Lung (tissue), 12 donors: ENCODE measurements around the gene NFX1. TPM values are rescaled to one million over a fixed set of nuclear protein-coding genes. Genes with fewer than 3 reads are reported as not detected.
"Not testable (repeated sequence)": the region's sequence is repeated elsewhere in the genome, so short reads cannot be mapped to it uniquely, and the experiment has no call there.

Source experiments
- ATAC-seq: fragments of 200-7000 bp; cut with Tn5 transposase; one replicate; pipeline ENCODE4 v1.9.1; 2020; ENCODE audit warnings: moderate number of reproducible peaks; ENCODE audit not compliant: insufficient read depth, low FRiP score
- DNase-seq, 3 donors: peaks; one replicate each; pipeline ENCODE4 v3.0.0-alpha.2; 2013 to 2017
- H3K27ac ChIP-seq, 2 donors: one replicate each; pipeline ENCODE4 v1.5.1; 2013; ENCODE audit warnings: mild to moderate bottlenecking in 2 of 2, moderate library complexity in 2 of 2, control low read depth in 1 of 2, inconsistent platforms in 1 of 2, low read depth in 1 of 2, low read length in 1 of 2
- H3K27me3 ChIP-seq, 3 donors: one replicate each; pipeline ENCODE4 v1.5.1; 2013; ENCODE audit warnings: low read length in 2 of 3; ENCODE audit not compliant: control insufficient read depth in 3 of 3, insufficient read depth in 3 of 3
- H3K36me3 ChIP-seq, 4 donors: one replicate each; pipeline ENCODE4 v1.5.1; 2013; ENCODE audit warnings: low read length in 4 of 4, mild to moderate bottlenecking in 1 of 4, moderate library complexity in 1 of 4; ENCODE audit not compliant: control insufficient read depth in 4 of 4, insufficient read depth in 4 of 4
- H3K4me1 ChIP-seq, 5 donors: one replicate each; pipeline ENCODE4 v1.5.1; 2013; ENCODE audit warnings: low read length in 5 of 5, mild to moderate bottlenecking in 2 of 5, moderate library complexity in 1 of 5; ENCODE audit not compliant: control insufficient read depth in 5 of 5, insufficient read depth in 5 of 5
- H3K4me3 ChIP-seq: one replicate; pipeline ENCODE4 v1.5.1; 2013; ENCODE audit warnings: mild to moderate bottlenecking, control low read depth, moderate library complexity
- H3K9ac ChIP-seq, 2 donors: one replicate each; pipeline ENCODE4 v1.5.1; 2013; ENCODE audit warnings: low read length in 2 of 2, control low read depth in 1 of 2; ENCODE audit not compliant: insufficient read depth in 1 of 2
- H3K9me3 ChIP-seq, 4 donors: one replicate each; pipeline ENCODE4 v1.5.1; 2013; ENCODE audit warnings: low read length in 3 of 4, mild to moderate bottlenecking in 1 of 4, moderate library complexity in 1 of 4; ENCODE audit not compliant: control insufficient read depth in 4 of 4, insufficient read depth in 3 of 4
- WGBS, 2 donors: extraction: QIAGEN DNeasy Blood & Tissue Kit; methylation state at CpG; one replicate each; pipeline ENCODE4 v1.1.7; 2013; 5-methylcytosine and 5-hydroxymethylcytosine counted together
- polyA plus RNA-seq, 2 donors: library from polyadenylated mRNA; stranded (reverse); fragments of 200-250 nt; gene quantifications; one replicate each; pipeline ENCODE4 v1.2.1, GENCODE V29; 2013
- total RNA-seq, 2 donors: library from RNA; depleted of rRNA in 1 of 2; stranded (reverse); fragments of >200 nt in 1 of 2; gene quantifications; one replicate each; pipeline ENCODE4 v1.2.1, GENCODE V29; 2014 to 2021
- TF ChIP-seq, protein P1 (sequence below): IDR thresholded peaks from 2 replicates; pipeline ENCODE4 v1.5.1; 2012; ENCODE audit warnings: mild to moderate bottlenecking; ENCODE audit errors: control extremely low read depth, extremely low read depth
- donor health status: control.
- donor health status: control.
- donor health status: Bipolar disorder and iron deficiency.
- donor health status: healthy.
- donor health status: DM: yes; HTN: yes; CAD: no.

The NFX1 gene
- total and polyA plus RNA-seq, 4 donors = 13.1 to 43.4 (median 26.3) TPM

- H3K27ac ChIP-seq, H3K36me3 ChIP-seq, H3K9ac ChIP-seq, DNase-seq, ATAC-seq, H3K9me3 ChIP-seq, H3K4me1 ChIP-seq, H3K4me3 ChIP-seq, H3K27me3 ChIP-seq: not testable (repeated sequence)
- 78 to 88% methylated on average over 11 of the region's 14 CpGs for WGBS, 2 donors
Observed at GRCh38 chr9:33386641-33386996, 96.3 kb downstream of the NFX1 start.

DNA sequence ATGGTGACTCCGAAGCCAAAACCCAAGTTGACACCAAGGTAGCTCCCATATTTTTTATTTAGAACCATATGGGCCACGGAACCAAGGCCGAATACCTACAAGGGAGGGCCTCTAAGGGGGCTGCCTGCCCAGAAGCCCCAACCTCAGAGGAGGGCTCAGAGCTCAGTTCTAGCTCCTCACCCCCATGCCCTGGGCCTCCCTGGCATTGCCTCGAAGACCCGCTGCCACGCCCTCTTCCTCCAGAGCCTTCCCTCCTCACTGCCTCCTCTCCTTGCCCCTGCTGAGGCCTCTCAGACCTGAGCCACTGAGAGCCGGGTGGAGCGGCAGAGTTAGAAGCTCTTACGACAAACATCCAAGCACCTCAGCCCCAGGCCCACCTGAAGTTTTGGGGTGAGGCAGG, 96.7 kb downstream of the NFX1 start:
- WGBS, 2 donors = 75 to 78% methylated on average over 9 of the region's 9 CpGs
- not testable (repeated sequence) for ATAC-seq

DNA sequence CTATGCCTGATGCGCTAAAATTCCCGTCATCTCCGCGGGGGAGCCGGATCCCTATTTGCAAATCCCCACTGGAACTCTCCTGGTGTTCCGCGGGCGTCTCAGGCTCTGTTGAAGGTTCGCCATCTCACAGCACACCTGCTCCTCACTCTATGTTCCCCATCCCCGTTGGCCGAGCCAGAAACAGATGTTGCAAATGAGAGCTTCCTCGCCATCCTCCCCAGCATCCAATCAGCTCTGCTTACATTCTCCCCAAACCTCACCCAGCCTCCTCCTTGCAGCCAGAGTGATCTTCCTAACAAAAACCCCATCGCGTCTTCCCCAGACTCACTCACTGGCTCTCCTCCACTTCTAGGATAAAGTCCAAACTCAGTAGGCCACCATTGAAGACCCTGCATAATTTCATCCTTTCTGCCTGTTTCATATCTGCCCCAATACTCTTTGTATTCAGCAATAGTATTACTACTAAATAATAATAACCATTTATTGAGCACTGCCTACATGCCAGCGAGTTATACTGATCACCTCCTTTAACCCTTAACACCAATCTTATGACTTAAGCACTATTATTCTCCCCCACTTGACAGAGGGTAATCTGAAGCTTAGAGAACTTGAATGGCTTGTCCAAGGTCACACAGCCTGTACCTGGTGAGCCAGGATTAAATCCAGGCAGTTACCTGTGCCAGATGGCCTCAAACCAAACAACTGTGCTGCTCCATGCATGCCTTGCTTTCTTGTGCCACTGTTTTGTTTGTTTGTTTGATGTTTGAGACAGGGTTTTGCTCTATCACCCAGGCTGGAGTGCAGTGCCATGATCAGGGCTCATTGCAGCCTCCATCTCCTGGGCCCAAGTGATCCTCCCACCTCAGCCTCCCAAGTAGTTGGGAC, 98.0 kb downstream of the NFX1 start:
- Histone ChIP-seq H3K9me3 (no peaks in the 10 kb centered on the region), H3K27me3 (no peaks in the 10 kb centered on the region), H3K9ac (no peak overlapping the region), H3K4me1 (peaks cover 0 to 10% (median 0%) of the 10 kb centered on the region in 5 donors), H3K27ac (no peak overlapping the region), H3K4me3 (no peak overlapping the region), H3K36me3 (no peaks in the 10 kb centered on the region)
- TF ChIP-seq, protein P1, sequence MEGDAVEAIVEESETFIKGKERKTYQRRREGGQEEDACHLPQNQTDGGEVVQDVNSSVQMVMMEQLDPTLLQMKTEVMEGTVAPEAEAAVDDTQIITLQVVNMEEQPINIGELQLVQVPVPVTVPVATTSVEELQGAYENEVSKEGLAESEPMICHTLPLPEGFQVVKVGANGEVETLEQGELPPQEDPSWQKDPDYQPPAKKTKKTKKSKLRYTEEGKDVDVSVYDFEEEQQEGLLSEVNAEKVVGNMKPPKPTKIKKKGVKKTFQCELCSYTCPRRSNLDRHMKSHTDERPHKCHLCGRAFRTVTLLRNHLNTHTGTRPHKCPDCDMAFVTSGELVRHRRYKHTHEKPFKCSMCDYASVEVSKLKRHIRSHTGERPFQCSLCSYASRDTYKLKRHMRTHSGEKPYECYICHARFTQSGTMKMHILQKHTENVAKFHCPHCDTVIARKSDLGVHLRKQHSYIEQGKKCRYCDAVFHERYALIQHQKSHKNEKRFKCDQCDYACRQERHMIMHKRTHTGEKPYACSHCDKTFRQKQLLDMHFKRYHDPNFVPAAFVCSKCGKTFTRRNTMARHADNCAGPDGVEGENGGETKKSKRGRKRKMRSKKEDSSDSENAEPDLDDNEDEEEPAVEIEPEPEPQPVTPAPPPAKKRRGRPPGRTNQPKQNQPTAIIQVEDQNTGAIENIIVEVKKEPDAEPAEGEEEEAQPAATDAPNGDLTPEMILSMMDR = no peak
- DNase-seq (no peak), ATAC-seq (no peak)
- 89 to 90% methylated on average over 15 of the region's 15 CpGs for WGBS, 2 donors

More for the DNA sequence above, 96.7 kb downstream of the NFX1 start:
- not testable (repeated sequence) for H3K27me3 ChIP-seq, H3K4me3 ChIP-seq, H3K27ac ChIP-seq, H3K36me3 ChIP-seq, H3K9ac ChIP-seq, H3K9me3 ChIP-seq, DNase-seq, H3K4me1 ChIP-seq

DNA sequence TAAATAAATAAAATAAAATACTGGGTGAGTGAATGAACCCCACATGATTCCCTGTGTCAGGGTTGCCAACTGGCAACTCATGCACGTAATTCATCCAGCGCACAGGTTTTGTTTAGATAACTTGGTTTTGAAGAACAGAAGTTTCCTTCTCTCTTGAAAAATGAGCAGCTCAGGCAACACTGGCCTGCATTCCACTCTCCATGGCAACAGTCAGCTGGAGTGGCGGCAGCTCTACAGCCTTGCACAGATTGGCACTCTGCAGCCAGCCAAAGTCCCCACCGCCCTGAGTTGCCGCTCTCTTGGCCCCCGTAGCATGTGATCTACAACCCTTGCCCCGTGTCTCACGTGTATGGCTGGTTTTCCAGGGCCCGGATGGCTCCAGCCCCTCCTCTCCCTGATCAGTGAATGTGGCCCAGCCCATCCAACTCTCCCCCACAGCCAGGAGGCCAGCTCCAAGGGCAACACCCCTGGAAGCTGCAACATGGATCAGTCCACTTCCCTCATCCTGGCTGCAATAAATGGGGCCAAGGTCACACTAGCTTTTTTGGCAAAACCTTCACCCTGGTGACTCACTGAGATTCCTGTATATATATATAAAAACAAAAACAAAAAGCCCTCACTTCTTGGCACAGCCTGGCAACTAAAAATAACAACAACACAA, 100.9 kb downstream of the NFX1 start:
- Histone ChIP-seq H3K27ac (peak overlapping the region; percentile 84 to 90), H3K9ac (peak overlapping the region in 1 of 2 donors; percentile 49), H3K4me1 (peaks cover 0 to 10% (median 0%) of the 10 kb centered on the region in 5 donors)
- DNase-seq = peak; percentile 87 to 91 (median 88)
- ATAC-seq, H3K27me3 ChIP-seq, H3K36me3 ChIP-seq, H3K9me3 ChIP-seq, H3K4me3 ChIP-seq: not testable (repeated sequence)
- WGBS, 2 donors = 26 to 57% methylated on average over 8 to 9 of the region's 9 CpGs

DNA sequence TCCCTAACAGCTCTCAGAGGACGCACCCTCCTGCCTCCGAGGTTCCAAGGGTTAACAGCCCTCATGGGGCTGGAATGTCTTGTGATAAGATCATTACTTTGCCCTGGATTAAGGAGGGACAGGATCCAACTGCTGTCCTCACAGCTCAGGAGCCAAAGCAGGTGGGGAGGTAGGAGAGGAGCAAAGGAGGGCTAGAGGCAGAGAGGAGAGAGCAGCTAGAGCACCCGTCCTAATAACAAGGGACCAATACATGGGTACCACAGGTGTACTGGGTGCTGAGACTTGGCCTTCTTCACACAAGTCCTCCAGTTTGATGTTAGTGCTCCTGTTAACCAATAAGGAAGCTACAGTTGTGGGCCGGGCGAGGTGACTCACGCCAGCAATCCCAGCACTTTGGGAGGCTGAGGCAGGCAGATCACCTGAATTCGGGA, 102.3 kb downstream of the NFX1 start:
- peak overlapping the region; percentile 64 to 80 for H3K27ac ChIP-seq
- not testable (repeated sequence) for H3K4me3 ChIP-seq, ATAC-seq, DNase-seq, H3K4me1 ChIP-seq, H3K9ac ChIP-seq, H3K9me3 ChIP-seq, H3K36me3 ChIP-seq, H3K27me3 ChIP-seq
- WGBS, 2 donors = 69 to 79% methylated on average over 7 of the region's 7 CpGs
